GM12878 (cell line): Measurements from ENCODE around the gene SULT2B1. TPM values are rescaled to one million over a fixed set of nuclear protein-coding genes. Genes with fewer than 3 reads are reported as not detected.

Experiments used
- ATAC-seq: fragments of 200-7000 bp; cut with Tn5 transposase; 3 replicates; pipeline ENCODE4 v1.9.1; 2020; ENCODE audit warnings: mild to moderate bottlenecking, moderate library complexity
- BruUV-seq: library from RNA; stranded (reverse); fragments of 400-500 nt; replicated peaks from 2 replicates; lab custom pipeline; 2021; lab: Mats Ljungman, UMichigan
- CTCF ChIA-PET: fragments of 300-600 bp; sonication (Branson Sonifier 250); formaldehyde crosslinking; extraction: SDS; loops from one replicate; lab custom pipeline; 2021; ENCODE audit warnings: inconsistent platforms; lab: Yijun Ruan, JAX
- POLR2A ChIA-PET: fragments of 350-600 bp; formaldehyde crosslinking; extraction: SDS; loops from one replicate; lab custom pipeline; 2021; ENCODE audit warnings: inconsistent platforms; lab: Charles Lee
- RAD21 ChIA-PET: fragments of 300-600 bp; sonication (Branson Sonifier 250); formaldehyde crosslinking; loops from one replicate; lab custom pipeline; 2023; ENCODE audit warnings: antibody characterized with exemption; ENCODE audit not compliant: unreplicated experiment; lab: Charles Lee
- SMC1A ChIA-PET: fragments of 300-600 bp; sonication (Branson Sonifier 250); formaldehyde crosslinking; loops from one replicate; lab custom pipeline; 2023; ENCODE audit not compliant: unreplicated experiment, uncharacterized antibody; lab: Charles Lee
- DNase-seq: peaks from one replicate; pipeline ENCODE4 v3.0.0-alpha.2; 2011; ENCODE audit warnings: low read depth, low spot score
- FAIRE-seq: peaks from 3 replicates; lab custom pipeline; 2011; peaks lifted over from hg19 to GRCh38; lab: Jason Lieb, UNC
- H2AFZ ChIP-seq: 2 replicates; pipeline ENCODE4 v1.6.0; 2011; ENCODE audit warnings: low read depth, low read length, control low read depth; ENCODE audit not compliant: control insufficient read depth
- H3K27ac ChIP-seq: 2 replicates; pipeline ENCODE4 v1.5.1; 2011; ENCODE audit warnings: control low read depth; ENCODE audit not compliant: control insufficient read depth, insufficient read depth
- H3K27me3 ChIP-seq, 2 experiments: replicated peaks in 1 of 2; 2 replicates each; pipeline versions ENCODE4 v1.6.0 to v1.6.1; 2011; ENCODE audit warnings: low read length in 1 of 2; ENCODE audit not compliant: control insufficient read depth in 2 of 2, insufficient read depth in 2 of 2
- H3K36me3 ChIP-seq, 2 experiments: 2 replicates each; pipeline ENCODE4 v1.5.1; 2011; ENCODE audit warnings: low read length in 1 of 2; ENCODE audit not compliant: control insufficient read depth in 2 of 2, insufficient read depth in 2 of 2
- H3K4me1 ChIP-seq: 2 replicates; pipeline ENCODE4 v1.6.1; 2011; ENCODE audit warnings: mild to moderate bottlenecking, low read length, moderate library complexity, mixed read lengths; ENCODE audit not compliant: control insufficient read depth, insufficient read depth
- H3K4me2 ChIP-seq: 2 replicates; pipeline ENCODE4 v1.6.0; 2011; ENCODE audit warnings: control low read depth; ENCODE audit not compliant: control insufficient read depth, insufficient read depth
- H3K4me3 ChIP-seq: fragments of 200-600 bp; sonication (generic); 2 replicates; pipeline ENCODE4 v1.5.1; 2016
- H3K79me2 ChIP-seq: 2 replicates; pipeline ENCODE4 v1.6.0; 2011; ENCODE audit warnings: low read length; ENCODE audit not compliant: control insufficient read depth, insufficient read depth
- H3K9ac ChIP-seq: 2 replicates; pipeline ENCODE4 v1.8.0; 2011; ENCODE audit warnings: low read length, control low read depth, mixed read lengths; ENCODE audit not compliant: control insufficient read depth, insufficient read depth
- H3K9me3 ChIP-seq: replicated peaks from 3 replicates; pipeline ENCODE4 v1.5.1; 2011; ENCODE audit warnings: mild to moderate bottlenecking, low read length; ENCODE audit not compliant: control insufficient read depth, insufficient read depth
- H4K20me1 ChIP-seq: 2 replicates; pipeline ENCODE4 v1.6.0; 2011; ENCODE audit not compliant: control insufficient read depth, insufficient read depth
- ASH2L ChIP-seq: fragments of 300-600, 200-600 bp; sonication (generic); IDR thresholded peaks from 2 replicates; pipeline ENCODE4 v1.6.1; 2017; ENCODE audit warnings: low read depth, mild to moderate bottlenecking, borderline replicate concordance
- BMI1 ChIP-seq: fragments of 450-650 bp; IDR thresholded peaks from 2 replicates; pipeline ENCODE4 v1.6.1; 2016; ENCODE audit warnings: mild to moderate bottlenecking, moderate library complexity, borderline replicate concordance
- CHD4 ChIP-seq: fragments of 200-600 bp; sonication (generic); IDR thresholded peaks from 2 replicates; pipeline ENCODE4 v1.6.1; 2016; ENCODE audit warnings: mild to moderate bottlenecking
- EGR1 ChIP-seq, 2 experiments: IDR thresholded peaks; 1 replicate in 1 of 2; 2 replicates in 1 of 2; pipeline ENCODE4 v1.6.1; 2011 to 2012; ENCODE audit warnings: low read depth in 2 of 2, low read length in 2 of 2, borderline replicate concordance in 1 of 2, mild to moderate bottlenecking in 1 of 2, moderate library complexity in 1 of 2
- ELK1 ChIP-seq: IDR thresholded peaks from 2 replicates; pipeline ENCODE4 v1.6.1; 2012; ENCODE audit warnings: low read depth, low read length, improper control_type of control experiment
- IRF4 ChIP-seq: IDR thresholded peaks from 2 replicates; pipeline ENCODE4 v1.6.1; 2011; ENCODE audit warnings: low read depth, low read length
- KLF5 ChIP-seq: fragments of 450-650 bp; IDR thresholded peaks from 2 replicates; pipeline ENCODE4 v1.6.1; 2014; ENCODE audit warnings: mild to moderate bottlenecking; ENCODE audit not compliant: partially characterized antibody
- MTA2 ChIP-seq: fragments of 450-650 bp; IDR thresholded peaks from 2 replicates; pipeline ENCODE4 v1.6.1; 2016; ENCODE audit warnings: low read depth, mild to moderate bottlenecking, moderate library complexity
- NRF1 ChIP-seq: conservative IDR thresholded peaks from 2 replicates; pipeline ENCODE4 v1.6.1; 2011; ENCODE audit warnings: mild to moderate bottlenecking, low read depth, low read length, improper control_type of control experiment
- PAX8 ChIP-seq: fragments of 450-650 bp; IDR thresholded peaks from 2 replicates; pipeline ENCODE4 v1.6.1; 2017; ENCODE audit warnings: mild to moderate bottlenecking, moderate library complexity
- RAD21 ChIP-seq: IDR thresholded peaks from 2 replicates; pipeline ENCODE4 v1.6.1; 2011; ENCODE audit warnings: mild to moderate bottlenecking, low read depth, low read length, moderate library complexity; ENCODE audit not compliant: insufficient read depth
- RCOR1 ChIP-seq: conservative IDR thresholded peaks from 2 replicates; pipeline ENCODE4 v1.6.1; 2012; ENCODE audit warnings: low read depth, low read length, improper control_type of control experiment
- SIN3A ChIP-seq: IDR thresholded peaks from 2 replicates; pipeline ENCODE4 v1.6.1; 2012; ENCODE audit warnings: low read depth, low read length, improper control_type of control experiment
- STAT1 ChIP-seq: fragments of 450-650 bp; conservative IDR thresholded peaks from 2 replicates; pipeline ENCODE4 v1.6.1; 2014; ENCODE audit warnings: antibody characterized with exemption, mild to moderate bottlenecking
- ZNF384 ChIP-seq: IDR thresholded peaks from 2 replicates; pipeline ENCODE4 v1.6.1; 2012; ENCODE audit warnings: low read depth, mild to moderate bottlenecking, low read length, improper control_type of control experiment, borderline replicate concordance
- WGBS: methylation state at CpG from one replicate; pipeline ENCODE4 v1.1.6; 2016; ENCODE audit warnings: low lambda C conversion rate; ENCODE audit not compliant: insufficient replicate concordance, insufficient coverage; ENCODE audit errors: missing lambda C conversion rate; 5-methylcytosine and 5-hydroxymethylcytosine counted together
- in situ Hi-C: fragments of 300-500 bp; cut with MboI; formaldehyde crosslinking; loops from 9 replicates; pipeline ENCODE4 v1.14.3; 2018; ENCODE audit warnings: mixed read lengths
- intact Hi-C: fragments of 100-400 bp; cut with micrococcal nuclease; formaldehyde crosslinking; loops from one replicate; pipeline ENCODE4 v1.14.2; 2022; ENCODE audit not compliant: unreplicated experiment
- polyA plus RNA-seq, 11 experiments: library from polyadenylated mRNA; depleted of rRNA in 4 of 11; unstranded in 6 of 11; stranded (reverse) in 5 of 11; fragments of >200 nt; fragmentation: Nextera tagmentation in 4 of 11; fragmentation: Illumina TruSeq in 1 of 11; extraction: Ambion mirVana in 4 of 11; extraction: Trizol in 1 of 11; gene quantifications; 1 replicate in 1 of 11; 2 replicates in 10 of 11; pipeline versions ENCODE4 v1.2.1 to v1.2.3, GENCODE V29; 2011 to 2016; ENCODE audit warnings: inconsistent platforms in 2 of 11, missing spikeins in 2 of 11, low read depth in 1 of 11
- total RNA-seq, 4 experiments: library from RNA; depleted of rRNA in 3 of 4; stranded (reverse); fragments of >200 nt in 3 of 4; fragmentation: Illumina TruSeq in 1 of 4; extraction: Trizol in 1 of 4; gene quantifications; 2 replicates each; pipeline versions ENCODE4 v1.2.1 to v1.2.3, GENCODE V29; 2013 to 2021
- TF ChIP-seq, protein P1 (sequence below): fragments of 450-650 bp; conservative IDR thresholded peaks from 2 replicates; pipeline ENCODE4 v1.6.1; 2017; ENCODE audit warnings: mild to moderate bottlenecking, moderate library complexity
- TF ChIP-seq, protein P2 (sequence below): fragments of 450-650 bp; IDR thresholded peaks from 2 replicates; pipeline ENCODE4 v1.6.1; 2018; ENCODE audit warnings: mild to moderate bottlenecking, low read depth, moderate library complexity; ENCODE audit not compliant: partially characterized antibody

SULT2B1 gene
- total and polyA plus RNA-seq, 10 of the 15 experiments (the other 5 are each of a cell fraction or from before 2014, with no cell fraction given) = 0.11 to 0.14 TPM; not detected in 8

DNA sequence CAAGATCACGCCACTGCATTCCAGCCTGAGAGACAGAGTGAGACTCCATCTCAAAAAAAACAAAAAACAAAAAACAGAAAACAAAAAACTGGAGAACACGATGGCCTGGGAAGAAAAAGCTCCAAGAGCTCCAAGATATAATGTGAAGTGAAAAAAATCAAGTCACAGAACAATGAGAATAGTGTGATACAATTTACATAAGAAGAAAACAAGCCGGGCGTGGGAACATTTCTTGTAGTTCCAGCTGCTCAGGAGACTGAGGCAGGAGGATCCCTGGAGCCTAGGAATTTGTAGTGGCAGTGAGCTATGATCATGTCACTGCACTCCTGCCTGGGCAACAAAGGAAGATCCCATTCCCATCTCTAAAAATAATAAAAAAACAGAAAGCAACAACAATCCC, 31.8 kb upstream of the SULT2B1 start:
- WGBS = 29% methylated on average over 4 of the region's 4 CpGs
- H3K79me2 ChIP-seq = no peaks in the 10 kb centered on the region
- DNase-seq (no peak), ATAC-seq (no peak), FAIRE-seq (no peak)
- H3K27me3 ChIP-seq = no peaks in the 10 kb centered on the region
- no TSS peak for BruUV-seq
- no peaks in the 10 kb centered on the region; the same call in 1 of the 3 replicates for H3K9me3 ChIP-seq
- no peak overlapping the region for H3K4me2 ChIP-seq
- POLR2A ChIA-PET = interaction anchor here (0.6 kb wide), 1 partner anchor 8 kb away, joined by 4 read pairs; no protein-coding TSS in a partner anchor
- H3K9ac ChIP-seq = no peak overlapping the region
- TF ChIP-seq MTA2 (no peak), BMI1 (no peak), CHD4 (no peak), EGR1 (IDR thresholded peaks at IDR 0.05; ENCODE audit: borderline replicate concordance in 1 of 2, low read depth in 2 of 2, low read length in 2 of 2) (no peak), STAT1 (no peak), ELK1 (no peak), SIN3A (no peak), ZNF384 (no peak), NRF1 (no peak), RCOR1 (no peak), PAX8 (no peak), RAD21 (no peak), KLF5 (no peak), ASH2L (no peak), IRF4 (no peak)
- TF ChIP-seq, protein P1, sequence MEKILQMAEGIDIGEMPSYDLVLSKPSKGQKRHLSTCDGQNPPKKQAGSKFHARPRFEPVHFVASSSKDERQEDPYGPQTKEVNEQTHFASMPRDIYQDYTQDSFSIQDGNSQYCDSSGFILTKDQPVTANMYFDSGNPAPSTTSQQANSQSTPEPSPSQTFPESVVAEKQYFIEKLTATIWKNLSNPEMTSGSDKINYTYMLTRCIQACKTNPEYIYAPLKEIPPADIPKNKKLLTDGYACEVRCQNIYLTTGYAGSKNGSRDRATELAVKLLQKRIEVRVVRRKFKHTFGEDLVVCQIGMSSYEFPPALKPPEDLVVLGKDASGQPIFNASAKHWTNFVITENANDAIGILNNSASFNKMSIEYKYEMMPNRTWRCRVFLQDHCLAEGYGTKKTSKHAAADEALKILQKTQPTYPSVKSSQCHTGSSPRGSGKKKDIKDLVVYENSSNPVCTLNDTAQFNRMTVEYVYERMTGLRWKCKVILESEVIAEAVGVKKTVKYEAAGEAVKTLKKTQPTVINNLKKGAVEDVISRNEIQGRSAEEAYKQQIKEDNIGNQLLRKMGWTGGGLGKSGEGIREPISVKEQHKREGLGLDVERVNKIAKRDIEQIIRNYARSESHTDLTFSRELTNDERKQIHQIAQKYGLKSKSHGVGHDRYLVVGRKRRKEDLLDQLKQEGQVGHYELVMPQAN = no peak
- TF ChIP-seq, protein P2, sequence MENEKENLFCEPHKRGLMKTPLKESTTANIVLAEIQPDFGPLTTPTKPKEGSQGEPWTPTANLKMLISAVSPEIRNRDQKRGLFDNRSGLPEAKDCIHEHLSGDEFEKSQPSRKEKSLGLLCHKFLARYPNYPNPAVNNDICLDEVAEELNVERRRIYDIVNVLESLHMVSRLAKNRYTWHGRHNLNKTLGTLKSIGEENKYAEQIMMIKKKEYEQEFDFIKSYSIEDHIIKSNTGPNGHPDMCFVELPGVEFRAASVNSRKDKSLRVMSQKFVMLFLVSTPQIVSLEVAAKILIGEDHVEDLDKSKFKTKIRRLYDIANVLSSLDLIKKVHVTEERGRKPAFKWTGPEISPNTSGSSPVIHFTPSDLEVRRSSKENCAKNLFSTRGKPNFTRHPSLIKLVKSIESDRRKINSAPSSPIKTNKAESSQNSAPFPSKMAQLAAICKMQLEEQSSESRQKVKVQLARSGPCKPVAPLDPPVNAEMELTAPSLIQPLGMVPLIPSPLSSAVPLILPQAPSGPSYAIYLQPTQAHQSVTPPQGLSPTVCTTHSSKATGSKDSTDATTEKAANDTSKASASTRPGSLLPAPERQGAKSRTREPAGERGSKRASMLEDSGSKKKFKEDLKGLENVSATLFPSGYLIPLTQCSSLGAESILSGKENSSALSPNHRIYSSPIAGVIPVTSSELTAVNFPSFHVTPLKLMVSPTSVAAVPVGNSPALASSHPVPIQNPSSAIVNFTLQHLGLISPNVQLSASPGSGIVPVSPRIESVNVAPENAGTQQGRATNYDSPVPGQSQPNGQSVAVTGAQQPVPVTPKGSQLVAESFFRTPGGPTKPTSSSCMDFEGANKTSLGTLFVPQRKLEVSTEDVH = no peak
- intact Hi-C loops = no loop called here
- CTCF ChIA-PET = interaction anchor here (0.6 to 1.3 kb wide), 5 partner anchors 15 to 129 kb away, joined by 3 to 6 read pairs (median 3); partner anchors contain the start of gene KDELR1
- H4K20me1 ChIP-seq = no peaks in the 10 kb centered on the region
- SMC1A ChIA-PET = interaction anchor here (1.0 kb wide), 1 partner anchor 10 kb away, joined by 5 read pairs; no protein-coding TSS in a partner anchor
- RAD21 ChIA-PET = no interaction called here
- no peaks in the 10 kb centered on the region for H3K4me1 ChIP-seq
- in situ Hi-C loops = no loop called here
- H3K36me3 ChIP-seq = no peaks in the 10 kb centered on the region
- H2AFZ ChIP-seq = no peak overlapping the region
- H3K27ac ChIP-seq = no peak overlapping the region
- H3K4me3 ChIP-seq = no peak overlapping the region
